Breast epithelium (tissue), 3 donors: ENCODE measurements around the gene MCM5.

Experiments
- CTCF ChIP-seq, 3 donors: fragments of 450-650 bp; IDR thresholded peaks; one replicate each; pipeline ENCODE4 v1.5.1; 2016 to 2017; ENCODE audit warnings: antibody characterized with exemption in 3 of 3, mild to moderate bottlenecking in 3 of 3, moderate library complexity in 3 of 3
- POLR2AphosphoS5 ChIP-seq, 3 donors: sonication (generic); formaldehyde crosslinking; IDR thresholded peaks; one replicate each; pipeline ENCODE4 v1.6.1; 2017; ENCODE audit warnings: antibody characterized with exemption in 3 of 3

- no peak for TF ChIP-seq CTCF (IDR thresholded peaks at IDR 0.05)
- TF ChIP-seq POLR2AphosphoS5 (IDR thresholded peaks at IDR 0.05): no peak
These were observed 36.5 kb downstream of the MCM5 start for GRCh38 chr22:35436421-35436820.
